GM12801 (cell line): ENCODE data around the gene SLC45A1.

Experiments
- CTCF ChIP-seq: IDR thresholded peaks from one replicate; pipeline ENCODE4 v1.5.1; 2011; ENCODE audit warnings: control low read depth; ENCODE audit not compliant: insufficient read length; ENCODE audit errors: extremely low read depth

SLC45A1 gene

DNA sequence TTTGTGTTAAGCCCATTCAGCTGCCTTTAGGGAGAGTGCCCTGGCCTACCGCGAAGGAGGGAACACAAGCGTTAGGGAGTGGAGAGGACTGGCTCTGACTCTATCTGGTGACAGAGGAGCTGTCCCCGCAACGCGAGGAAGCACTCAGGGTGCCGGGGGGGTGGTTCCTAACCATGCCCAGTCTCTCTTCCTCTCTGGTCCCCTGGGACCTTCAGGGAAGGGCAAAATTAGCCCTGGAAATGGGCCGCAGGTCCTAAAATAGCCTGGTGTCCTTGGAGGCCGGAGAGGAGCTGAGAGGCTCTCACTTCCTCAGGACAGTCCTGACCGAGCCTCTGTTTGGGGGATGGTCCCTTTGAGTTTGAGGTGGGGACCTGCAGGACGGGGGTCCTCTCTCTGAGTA lies 5.8 kb downstream of the SLC45A1 start:
- TF ChIP-seq CTCF, result no peak

- TF ChIP-seq CTCF, result no peak
Measured at GRCh38 chr1:8324176-8324810, 6.4 kb downstream of the SLC45A1 start.

DNA sequence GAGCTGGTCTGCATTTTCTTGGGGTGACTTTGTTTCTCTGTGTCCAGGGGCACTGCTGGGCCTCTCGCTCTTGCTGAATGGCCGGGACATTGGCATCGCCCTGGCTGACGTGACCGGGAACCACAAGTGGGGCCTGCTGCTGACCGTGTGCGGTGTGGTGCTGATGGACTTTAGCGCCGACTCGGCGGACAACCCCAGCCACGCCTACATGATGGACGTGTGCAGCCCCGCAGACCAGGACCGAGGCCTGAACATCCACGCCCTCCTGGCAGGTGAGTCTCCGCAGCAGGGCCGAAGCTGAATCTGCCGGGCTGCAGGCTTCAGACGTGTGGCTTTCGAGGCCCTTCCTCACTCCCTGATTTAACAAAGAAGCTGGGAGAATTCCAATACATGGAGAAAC lies 7.9 kb downstream of the SLC45A1 start:
- no peak for TF ChIP-seq CTCF

DNA sequence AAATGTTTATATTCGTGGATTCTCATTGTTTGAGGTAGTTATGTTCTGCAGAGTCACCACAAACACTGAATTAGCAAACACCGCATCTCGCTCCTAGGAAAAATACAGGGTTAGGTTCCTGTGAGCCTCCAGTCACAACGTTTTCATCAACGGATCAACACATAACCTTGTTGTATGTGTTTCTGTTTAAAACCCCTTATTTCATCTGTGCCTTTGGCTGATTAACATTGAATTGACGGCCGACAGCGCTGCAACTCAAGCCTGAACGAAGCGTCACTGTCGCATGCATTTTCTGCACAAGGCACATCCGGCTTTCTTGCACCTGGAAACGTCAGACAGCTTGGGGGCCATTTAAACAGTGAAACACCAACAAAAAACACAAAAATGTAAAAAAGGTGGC lies 8.4 kb downstream of the SLC45A1 start:
- TF ChIP-seq CTCF, result no peak

DNA sequence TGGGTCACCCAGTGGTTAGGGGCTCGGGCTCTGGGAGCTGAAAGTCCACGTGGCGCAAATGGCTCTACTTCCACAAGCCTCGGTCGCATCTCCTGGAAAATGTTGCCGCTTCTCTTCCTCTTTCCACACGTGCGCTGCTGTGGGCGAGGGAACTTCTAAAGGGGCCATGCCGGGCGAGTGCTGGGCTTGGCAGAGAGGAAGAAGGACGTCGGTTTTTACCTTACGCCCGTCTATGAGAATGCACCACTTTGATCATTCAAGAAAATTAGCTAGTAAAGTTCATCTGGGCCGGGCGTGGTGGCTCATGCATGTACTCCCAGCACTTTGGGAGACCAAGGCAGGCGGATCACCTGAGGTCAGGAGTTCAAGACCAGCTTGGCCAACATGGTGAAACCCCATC lies 10.4 kb downstream of the SLC45A1 start:
- no peak for TF ChIP-seq CTCF

- TF ChIP-seq CTCF, result no peak
Measured at GRCh38 chr1:8329439-8329838, 11.5 kb downstream of the SLC45A1 start.

- no peak for TF ChIP-seq CTCF
Measured at GRCh38 chr1:8329858-8330257, 11.9 kb downstream of the SLC45A1 start.
